ENCODE results near the gene PEX1.
A peak's percentile ranks its signal among the peaks of the same experiment; 100 is the strongest.
"Not testable (repeated sequence)": the region's sequence is repeated elsewhere in the genome, so short reads cannot be mapped to it uniquely, and the experiment has no call there.

Gene PEX1

DNA sequence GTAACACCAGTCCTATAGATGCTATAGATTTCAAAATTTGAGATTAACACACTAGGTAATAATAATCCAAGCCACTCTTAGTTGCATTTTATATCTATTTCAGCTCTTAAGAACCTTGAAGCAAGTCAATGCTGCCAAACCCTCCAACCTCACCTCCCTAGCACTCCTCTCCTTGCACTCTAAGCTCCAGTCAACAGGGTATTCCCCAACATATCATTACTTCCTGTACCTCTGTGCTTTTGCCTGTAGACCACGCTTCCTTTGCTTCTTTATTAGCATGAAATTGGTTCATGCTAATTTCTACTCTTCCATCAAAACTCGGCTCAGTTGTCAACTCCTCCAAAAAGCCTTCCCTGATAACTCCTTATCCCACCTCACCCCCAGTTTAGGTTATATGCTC is 24.6 kb downstream of the PEX1 start:
- DNase-seq, result no peak

DNA sequence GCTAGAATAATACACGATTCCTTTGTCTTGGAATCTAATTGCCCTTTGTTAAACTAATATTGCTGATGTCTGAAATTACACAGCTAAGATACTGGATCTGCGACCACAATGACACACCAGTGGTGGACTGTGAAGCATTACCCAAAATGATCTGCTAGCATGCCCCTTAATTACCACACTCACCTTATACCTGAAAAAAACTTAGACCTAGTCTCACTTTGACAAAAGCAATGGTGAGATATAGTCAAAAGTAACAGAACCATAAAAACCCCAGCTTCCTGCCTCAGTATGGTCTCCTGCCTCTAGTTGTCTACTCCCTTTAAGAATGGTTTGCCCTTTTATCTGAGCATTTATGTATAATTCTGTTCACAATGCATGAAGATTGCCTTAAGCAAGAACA is 29.8 kb downstream of the PEX1 start:
- no peak for DNase-seq

DNA sequence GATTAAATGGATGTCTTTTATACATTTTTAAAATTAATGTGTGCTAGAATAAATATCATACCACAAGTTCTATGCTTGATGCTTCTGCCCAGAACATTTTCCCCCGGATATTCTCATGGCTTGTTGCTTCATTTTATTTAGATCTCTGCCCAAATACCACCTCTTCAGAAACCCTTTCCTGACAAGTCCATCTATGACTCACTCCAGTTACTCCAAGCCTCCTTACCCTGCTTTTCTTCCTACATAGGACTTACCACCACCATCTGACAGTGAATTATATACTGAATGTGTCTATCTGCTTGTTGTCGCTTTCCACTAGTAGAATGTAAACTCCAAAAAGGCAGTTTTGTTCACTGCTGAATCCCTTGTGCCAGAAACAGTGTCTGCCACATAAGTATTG is 31.4 kb downstream of the PEX1 start:
- DNase-seq, result no peak

DNA sequence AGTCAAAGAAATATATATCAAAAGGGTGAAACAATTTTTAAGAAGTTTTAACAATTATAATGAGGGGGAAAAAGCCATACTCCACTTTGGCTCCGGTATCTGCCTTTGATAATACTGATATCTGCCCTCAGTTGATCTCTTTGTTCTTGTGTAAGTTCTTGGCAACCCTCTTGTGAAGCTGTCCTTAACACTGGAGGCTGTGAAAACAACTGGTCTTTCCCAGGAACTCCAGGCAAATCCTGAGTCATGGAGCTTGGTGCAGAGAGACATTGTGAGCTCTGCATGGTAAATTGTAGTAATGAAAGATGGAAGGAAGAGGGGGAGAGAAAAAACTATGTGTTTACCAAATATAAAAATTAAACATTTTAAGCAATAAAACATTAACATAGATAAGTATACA is 38.7 kb downstream of the PEX1 start:
- no peak for DNase-seq

DNA sequence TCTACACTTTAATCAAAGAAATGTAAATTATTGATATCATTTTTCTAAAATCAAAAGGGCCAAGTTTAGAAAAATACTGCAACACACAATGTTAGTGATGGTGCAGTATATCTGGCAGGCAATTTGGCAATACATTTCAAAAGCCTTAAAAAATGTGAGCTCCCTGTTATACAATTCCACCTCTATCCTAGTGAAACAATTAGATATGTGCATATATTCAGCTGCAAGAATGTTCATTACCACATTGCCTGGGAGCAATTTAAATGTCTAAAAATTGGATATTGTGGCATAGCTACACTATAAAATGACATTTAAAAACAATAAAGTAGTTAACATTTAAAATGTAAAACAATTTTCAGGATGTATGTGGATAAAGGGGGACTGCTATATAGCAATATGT is 40.5 kb downstream of the PEX1 start:
- DNase-seq, result no peak

DNA sequence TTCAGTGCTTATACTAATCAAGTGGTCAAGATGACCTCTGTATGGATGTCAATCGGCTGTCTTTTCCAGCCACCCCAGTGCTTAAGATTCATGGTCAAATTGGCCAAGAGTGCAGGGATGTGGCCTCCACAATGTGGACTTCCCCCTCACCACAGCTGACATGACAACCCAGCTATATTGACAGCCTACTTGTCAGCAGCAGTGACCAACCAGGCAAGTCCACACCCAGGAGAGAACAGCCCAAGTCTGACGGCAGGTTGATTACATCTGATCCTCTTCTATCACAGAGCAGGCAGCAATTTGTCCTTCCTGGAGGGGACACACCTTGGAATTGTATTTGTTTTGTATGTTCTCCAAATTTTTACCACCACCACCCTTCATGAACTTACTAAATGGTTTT is 42.3 kb downstream of the PEX1 start:
- DNase-seq, result no peak

DNA sequence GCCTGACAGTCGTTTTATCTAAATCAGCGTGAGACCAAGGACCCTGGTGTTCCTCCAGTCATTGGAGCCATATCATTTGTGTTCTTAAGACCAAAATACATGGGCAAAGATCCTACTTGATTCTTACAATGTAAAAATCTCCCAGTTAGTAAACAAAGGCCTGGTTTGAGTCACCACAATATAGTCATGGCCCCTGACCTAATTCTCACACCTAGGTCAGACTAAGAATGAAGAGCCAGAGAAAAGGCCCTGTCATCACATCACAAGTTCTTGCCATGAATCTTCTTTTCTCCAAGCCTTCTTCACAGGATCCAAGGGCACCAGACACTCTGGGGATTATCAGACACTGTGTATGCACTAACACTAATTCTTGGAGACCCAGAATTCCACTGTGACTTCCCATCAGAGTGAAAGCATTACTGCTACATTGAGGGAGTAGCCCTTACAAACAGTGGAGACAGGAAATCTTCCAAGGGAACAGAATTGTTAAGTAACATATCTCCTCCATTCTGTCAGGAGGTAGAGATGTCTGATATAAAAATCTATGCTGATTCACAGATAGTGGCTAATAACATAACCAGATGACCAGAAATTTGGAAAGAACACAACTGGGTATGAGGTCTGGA is 42.9 kb downstream of the PEX1 start:
- no peak for DNase-seq

DNA sequence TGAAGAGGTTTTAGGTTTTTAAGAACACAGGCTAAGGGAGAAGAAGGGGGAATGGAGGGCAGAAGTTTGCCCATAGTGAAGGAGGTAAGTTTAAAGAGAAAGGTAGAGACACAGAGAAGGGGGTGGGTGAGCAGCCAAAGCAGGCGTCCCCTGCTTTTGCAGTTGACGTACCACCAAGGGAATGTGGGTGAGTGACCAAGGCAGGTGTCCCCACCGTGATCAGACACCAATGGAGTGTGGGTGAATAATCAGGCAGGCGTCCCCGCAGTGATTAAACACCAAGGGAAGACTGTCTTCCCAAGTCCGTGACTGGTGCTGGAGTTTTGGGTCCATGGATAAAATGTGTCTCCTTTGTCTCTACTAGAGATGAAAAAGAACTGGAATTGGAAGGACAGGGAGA is 44.1 kb downstream of the PEX1 start:
- not testable (repeated sequence) for DNase-seq

DNA sequence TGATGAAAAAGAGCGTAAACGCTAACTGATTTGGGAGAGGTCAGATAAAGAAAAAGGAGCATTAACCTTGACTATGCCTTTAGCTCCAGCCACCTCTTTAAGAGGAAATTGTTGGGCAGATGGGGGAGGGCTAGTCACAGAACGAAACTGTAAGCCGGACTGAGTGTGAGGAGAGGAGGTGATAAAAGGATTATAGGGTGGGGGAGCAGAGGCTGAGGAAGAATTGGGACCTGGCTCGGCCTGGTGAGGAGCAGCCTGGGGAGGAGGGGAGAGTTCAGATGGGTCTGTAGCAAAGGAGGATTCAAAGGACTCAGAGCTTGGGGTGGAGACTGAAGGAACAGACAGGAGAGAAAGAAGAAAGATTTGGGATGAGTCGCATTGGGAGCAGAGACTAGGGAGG is 44.7 kb downstream of the PEX1 start:
- DNase-seq, result not testable (repeated sequence)

DNA sequence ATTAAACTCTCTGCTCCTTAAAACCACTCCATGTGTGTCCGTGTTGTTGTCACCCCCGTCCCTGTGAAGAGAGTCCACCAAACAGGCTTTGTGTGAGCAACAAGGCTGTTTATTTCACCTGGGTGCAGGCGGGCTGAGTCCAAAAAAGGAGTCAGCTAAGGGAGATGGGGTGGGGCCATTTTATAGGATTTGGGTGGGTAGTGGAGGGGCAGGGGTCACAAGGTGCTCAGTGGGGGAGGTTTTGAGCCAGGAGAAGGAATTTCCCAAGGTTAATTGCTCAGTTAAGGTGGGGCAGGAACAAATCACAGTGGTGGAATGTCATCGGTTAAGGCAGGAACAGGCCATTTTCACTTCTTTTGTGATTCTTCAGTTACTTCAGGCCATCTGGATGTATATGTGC is 49.2 kb downstream of the PEX1 start:
- not testable (repeated sequence) for DNase-seq

DNA sequence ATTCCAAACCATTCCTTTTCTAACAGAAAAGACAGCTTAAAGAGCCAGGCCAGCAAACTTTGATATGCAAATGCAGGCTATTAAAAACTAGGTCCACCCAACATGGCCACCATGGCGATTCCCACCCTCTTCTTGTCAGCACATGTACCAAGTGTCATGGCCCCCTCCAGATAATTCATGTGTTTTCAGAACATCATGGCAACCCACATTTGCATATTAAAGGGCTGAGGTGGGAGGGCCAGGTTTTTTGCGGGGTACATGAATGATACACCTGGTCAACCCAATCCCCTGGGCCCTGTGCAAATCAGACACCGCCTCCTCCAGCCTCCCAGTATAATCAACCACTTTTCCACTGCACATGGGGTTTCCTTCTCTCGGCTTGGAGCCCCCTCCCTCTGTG is 49.6 kb downstream of the PEX1 start:
- DNase-seq, result no peak

DNA sequence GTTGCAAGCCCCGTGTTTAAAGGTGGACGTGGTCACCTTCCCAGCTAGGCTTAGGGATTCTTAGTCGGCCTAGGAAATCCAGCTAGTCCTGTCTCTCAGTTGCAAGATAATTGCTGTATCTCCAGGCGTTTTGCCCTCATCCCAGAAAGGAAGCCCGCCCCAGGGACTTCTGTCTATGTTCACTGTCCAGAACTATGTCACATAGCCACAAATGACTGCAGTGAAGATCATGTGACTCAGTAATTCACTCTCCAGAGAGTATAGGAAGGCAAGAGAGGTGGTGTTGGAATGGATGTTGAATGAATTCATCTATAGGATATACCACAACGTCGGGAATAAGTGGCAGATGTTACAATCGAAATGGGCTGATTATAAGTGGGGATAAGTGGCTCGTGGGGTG is 50.2 kb downstream of the PEX1 start:
- no peak for DNase-seq

DNA sequence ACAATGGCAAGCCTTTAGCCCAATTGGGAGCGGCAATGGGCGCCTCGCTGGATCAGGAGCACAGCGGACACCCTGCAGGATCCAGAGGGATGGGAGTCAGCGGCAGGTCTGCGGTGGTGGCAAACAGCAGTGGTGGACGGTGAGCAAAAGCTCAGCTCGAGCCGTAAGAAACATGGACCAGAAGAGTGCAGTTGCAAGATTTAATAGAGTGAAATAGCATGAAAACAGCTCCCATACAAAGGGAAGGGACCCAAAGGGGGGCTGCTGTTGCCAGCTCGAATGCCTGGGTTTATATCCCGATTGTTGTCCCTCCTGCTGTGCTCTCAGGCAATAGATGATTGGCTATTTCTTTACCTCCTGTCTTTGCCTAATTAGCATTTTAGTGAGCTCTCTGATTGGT is 50.6 kb downstream of the PEX1 start, which contains the start of gene ERVW-1:
ERVW-1 (minus strand) TSS at position 266 of the 400 bp plus-strand sequence. CDS start 7,565 bp downstream, outside the sequence.
- DNase-seq, result not testable (repeated sequence)

DNA sequence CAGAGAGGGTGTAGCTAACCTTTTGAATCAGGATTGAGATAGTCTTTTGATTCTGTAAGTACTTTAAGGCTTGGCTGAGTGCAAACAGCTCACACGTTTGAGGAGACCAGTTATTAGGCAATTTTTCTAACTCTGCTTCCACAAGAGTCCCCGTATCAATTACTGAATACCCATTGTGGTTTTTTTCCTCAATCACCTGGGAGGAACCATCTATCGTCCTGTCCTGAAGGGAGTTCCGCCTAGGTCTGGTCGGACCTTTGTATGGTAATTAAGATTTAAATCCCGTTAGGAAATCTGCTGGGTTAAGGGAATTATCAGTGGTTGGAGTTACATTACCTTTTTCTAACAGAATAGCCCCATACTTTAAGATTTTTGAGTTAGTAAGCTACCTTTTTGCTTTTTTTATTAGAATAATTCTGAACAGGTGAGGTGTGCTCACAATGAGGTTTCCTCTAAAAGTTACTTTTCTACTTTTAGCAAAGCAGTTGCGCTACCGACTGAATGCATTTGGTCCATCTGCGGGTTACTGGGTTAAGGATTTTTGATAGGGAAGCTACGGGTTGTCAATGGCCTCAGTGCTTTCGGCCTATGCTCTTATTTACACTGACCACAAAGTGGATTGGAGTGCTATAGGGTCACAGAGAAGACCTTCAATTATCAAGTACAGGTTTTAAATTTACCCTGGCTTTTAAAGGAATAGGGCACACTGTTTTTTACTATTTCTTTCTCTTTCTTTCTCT is 52.3 kb downstream of the PEX1 start:
- not testable (repeated sequence) for DNase-seq

DNA sequence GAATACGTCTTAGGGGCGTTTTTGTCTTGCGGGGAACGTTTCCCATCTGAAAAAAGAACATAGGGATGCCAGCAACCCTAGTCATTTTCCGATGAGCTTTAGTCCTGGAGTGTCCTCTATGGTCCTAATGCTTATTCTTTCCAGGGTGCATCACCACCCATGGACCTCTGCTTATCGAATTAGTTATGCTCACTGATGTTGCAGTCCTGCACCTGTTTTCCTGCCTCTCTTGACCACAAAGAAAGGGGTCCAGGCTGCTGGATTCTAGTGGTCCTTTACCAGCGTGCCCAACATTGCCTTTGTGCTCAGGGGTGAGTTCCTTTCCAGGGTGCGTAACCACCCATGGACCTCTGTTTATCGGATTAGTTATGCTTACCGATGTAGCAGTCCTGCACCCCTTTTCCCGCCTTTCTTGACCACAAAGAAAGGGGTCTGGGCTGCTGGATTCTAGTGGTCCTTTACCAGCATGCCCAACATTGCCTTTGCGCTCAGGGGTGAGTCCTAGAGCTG is 53.0 kb downstream of the PEX1 start:
- DNase-seq, result not testable (repeated sequence)

DNA sequence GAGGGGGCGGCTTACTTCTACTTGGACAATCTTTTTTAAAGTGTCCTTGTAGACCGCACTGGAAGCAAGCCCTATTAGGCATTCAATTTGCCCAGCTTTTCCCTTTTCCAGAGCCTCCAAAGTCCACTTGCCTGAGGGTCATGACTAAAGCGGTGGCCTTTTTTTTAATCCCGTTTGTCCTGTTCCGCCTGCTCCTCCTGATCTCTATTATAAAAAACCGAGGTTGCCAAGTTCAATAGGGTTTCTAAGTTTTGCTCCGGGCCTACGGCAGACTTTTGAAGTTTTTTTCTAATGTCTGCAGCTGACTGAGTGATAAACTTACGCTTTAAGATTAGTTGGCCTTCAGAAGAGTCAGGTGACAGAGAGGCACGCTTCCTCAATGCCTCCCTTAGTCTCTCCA is 54.3 kb downstream of the PEX1 start:
- DNase-seq, result not testable (repeated sequence)

DNA sequence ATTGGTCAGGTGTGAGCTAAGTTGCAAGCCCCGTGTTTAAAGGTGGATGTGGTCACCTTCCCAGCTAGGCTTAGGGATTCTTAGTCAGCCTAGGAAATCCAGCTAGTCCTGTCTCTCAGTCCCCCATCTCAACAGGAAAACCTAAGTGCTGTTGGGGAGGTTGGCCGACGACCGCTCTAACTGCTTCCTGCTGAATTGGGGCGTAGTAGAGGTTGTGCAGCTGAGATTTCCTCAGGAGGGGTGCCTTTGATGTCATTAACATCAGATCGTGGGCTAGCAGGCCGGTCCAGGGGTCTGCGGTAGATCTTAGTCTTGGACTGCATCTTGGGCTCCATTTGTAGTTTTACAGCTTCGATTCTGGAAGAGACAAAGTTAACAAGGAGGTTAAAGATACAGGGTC is 59.7 kb downstream of the PEX1 start:
- DNase-seq, result not testable (repeated sequence)

DNA sequence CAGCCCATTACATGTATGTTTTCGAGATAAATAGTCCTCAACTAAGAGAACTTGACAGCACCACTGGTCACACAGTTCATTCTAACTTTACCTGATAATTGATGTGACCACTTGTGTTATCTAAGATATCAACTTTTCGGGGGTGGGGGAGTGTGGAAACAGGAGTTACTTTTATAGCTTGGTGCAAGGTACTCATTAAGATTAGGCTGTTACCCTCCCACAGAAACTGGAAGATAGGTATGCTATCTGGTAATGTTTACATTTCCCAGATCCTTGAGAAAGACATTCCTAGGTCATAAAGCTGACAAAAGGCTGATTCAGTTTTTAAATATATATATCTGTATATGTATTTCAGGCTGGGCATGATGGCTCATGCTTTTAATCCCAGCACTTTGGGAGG is 61.6 kb downstream of the PEX1 start:
- DNase-seq, result no peak

DNA sequence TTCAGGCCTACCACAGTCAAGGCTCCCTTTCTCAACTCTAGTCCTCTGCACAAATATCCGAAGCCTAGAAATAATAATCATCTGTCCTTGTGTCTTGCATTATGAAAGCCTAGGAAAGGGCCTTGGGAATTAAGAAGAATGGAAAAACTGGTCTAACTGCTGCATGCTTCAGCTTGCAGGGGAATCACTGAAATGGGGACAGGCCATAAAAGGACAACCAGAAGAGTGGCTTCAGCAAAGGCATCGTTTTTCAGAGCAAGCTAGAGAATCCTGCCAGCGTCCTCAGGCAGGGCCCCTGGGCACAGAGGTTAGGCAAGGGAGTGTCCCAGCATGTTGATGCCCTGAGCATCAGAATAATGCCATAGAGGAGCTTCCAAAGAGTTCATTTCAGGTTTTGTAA is 63.8 kb downstream of the PEX1 start:
- DNase-seq, result no peak

DNA sequence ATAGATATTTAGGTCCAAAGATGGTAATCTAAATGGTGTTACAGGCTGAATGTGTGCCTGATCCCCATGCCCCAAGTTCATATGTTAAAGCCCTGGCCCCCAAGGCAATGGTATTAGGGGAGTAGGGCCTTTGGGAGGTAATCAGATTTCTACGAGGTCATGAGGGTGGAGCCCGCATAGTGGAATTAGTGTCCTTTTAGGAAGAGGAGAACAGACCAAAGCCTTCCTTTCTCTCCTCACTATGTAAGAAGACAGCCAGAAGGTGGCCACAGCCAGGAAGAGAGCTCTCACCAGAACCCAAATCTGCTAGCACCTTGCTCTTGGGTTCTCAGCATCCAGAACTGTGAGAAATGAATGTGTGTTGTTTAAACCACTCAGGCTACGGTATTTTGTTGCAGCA is 65.8 kb downstream of the PEX1 start:
- no peak for DNase-seq

DNA sequence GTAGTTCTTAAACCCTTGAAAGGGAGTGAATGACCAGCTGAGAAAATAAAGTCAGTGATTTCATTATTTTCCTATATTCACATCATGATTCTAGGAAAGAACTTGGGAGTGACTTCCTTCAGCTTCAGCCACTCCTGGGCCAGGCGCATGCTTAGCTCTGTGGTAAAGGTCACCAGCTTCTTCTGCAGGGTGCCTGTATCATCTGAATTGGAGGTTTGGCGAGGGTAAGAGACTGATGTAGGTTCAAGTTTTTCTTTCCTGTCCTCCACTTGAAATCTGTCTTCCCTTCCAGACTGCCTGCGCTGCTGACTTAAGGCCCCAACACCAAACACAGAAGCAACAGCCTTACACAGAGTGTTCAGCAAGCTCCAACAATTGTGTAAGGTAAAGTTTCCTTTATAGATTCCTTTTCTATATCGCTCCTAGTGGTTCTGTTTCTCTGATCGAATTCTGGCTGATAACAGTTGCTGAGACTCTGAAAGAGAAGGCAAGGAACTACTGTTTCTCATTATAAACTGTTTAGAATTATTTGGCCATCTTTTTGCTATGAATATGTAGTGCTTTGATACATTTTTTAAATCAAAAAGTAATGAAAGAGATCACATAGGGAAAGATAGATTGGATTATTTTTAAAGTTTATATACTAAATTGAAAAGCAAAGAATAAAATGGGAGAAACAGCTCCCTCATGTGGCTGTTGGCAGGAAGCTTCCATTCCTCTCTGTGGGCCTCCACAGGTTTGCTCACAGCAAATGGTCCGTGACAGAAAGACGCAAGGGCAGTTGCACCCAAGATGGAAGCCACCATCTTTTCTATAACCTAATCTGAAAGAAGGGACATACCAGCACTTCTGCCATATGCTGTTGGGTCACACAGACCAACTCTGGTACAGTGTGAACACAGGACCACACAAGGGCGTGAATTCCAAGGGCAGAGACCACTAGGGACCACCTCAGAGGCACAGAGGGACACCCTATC is 67.0 kb downstream of the PEX1 start:
- DNase-seq, result peak; percentile 51 to 75 (median 69)

DNA sequence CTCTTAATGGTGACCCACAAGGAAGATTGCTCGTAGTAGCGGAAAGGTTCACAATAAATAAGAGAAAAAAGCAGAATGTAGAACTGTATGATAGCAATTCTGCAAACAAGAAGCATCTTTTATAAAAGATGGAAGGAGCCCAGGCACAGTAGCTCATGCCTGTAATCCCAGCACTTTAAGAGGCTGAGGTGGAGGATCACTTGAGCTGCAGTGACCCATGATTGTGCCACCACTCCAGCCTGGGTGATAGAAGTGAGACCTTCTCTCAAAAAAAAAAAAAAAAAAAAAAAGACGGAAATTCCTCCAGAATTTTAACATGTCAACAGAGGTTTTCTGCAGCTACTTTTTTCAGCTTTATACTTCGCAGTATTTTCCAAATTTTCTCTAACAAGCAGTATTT is 67.8 kb downstream of the PEX1 start:
- DNase-seq, result peak in 1 of 3 experiments; percentile 47

DNA sequence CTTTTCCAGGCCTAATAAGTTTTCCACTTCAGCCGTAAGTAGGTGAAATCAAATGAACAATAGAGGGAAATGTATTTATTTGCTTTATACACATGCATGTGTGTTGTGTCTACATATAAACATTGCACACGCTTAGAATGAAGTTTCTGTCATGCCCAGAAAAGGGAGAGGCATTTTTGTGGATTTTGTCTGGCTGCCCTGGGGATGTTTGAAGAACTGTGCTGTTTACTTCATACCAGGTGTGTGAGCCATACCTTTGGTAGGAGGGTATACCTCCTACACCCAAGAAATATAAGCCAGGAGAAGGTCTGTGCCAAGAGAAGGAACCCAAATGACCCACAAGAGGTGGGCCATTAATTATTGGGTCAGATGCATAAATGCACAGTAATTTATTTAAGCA is 68.2 kb downstream of the PEX1 start:
- peak in 1 of 3 experiments; percentile 47 for DNase-seq
